GM21717 (cell line): ENCODE results near the gene TRPT1.

Source experiments
- ATAC-seq: cut with Tn5 transposase; IDR thresholded peaks from one replicate; pipeline ENCODE4 v1.9.1; 2021; ENCODE audit warnings: mild to moderate bottlenecking, moderate library complexity; ENCODE audit not compliant: unreplicated experiment

Gene TRPT1

GRCh38 chr11:64245797-64246620 lies 20.0 kb upstream of the TRPT1 start:
- ATAC-seq, result no peak

DNA sequence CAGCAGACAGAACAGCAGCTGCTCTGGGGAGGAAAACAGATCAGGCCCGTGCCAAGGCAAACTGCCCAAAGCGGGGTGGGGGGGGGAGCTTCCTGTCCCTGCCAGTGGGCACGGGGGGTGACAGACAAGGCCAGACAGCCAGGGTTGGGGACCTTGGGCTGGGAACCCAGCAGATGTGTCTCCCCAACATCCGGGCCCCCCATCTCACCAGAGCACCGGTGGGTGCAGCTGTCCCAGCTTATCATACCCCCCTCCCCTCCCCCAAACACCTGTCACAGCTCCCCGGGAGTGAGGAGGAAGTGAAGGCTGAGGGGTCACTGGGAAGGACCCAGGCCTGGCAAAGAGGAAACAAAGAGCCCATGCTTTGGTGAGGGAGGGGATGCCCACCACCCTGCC lies 19.4 kb upstream of the TRPT1 start:
- ATAC-seq, result no peak

DNA sequence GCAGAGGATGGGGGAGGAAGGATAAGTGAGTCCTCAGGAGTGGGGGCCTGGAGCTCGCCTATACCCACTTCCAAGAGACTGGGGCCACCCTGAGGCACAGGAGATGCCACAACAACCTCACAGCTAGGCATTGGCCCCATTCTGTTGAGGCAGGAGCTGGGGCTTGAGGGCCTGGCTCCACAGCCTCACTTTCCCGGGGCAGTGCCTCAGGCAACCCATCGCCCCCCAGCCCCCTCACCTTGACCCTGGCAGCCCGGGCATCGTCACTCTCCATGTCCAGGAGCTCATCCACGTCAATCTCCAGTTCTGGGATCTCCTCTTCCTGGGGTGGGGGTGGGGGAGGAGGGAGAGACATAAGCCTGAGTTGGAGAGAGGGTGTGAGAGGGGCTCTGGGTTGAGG lies 19.0 kb upstream of the TRPT1 start:
- no peak for ATAC-seq

DNA sequence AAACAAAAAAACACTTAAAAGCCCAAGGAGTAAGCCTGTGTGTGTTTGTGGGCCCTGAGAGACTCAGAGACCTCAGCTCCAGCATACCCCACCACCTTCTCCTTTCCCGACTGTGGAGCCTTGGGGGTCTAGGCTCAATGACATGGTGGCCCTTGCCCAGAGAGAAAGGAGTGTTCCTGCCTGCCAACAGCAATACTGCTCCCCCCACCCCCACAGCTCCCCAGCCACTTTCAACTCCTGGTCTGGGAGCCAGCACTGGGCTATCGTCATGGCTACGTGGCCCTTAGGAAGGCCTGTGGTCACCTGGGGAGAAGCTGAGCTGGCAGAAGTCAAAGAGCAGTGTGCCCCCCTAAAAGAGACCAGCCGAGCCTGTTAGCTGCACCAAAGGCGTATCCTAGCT lies 18.1 kb upstream of the TRPT1 start:
- no peak for ATAC-seq

DNA sequence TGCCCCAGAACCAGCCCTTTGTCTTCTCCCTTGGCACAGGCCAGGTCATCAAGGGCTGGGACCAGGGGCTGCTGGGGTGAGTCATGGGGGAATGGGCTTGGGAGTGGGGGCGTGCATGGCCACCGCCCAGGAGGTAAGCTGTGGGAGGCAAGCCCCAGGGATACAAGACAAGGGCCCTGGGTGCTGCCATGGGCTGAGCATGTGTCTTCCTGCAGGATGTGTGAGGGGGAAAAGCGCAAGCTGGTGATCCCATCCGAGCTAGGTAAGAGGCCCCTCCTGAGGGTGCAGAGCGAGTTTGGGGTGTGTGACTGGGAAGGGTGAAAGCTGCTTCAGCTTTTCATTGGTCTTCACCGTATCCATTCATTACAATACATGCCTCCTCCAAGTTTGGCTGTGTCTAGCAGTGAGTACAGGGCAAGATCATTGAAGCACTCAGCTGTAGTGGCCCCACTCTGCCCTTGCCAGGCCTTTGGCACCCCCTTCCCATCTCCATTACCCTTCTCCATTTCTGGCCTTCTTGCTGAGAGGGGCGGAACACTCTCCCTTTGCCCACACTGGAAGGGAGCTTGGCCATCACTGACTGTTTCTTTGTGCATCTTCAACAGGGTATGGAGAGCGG lies 17.4 kb upstream of the TRPT1 start:
- ATAC-seq, result no peak

- ATAC-seq, result peak; percentile 44
These were observed 15.7 kb upstream of the TRPT1 start for GRCh38 chr11:64241491-64242374.

GRCh38 chr11:64241241-64241490 lies 15.2 kb upstream of the TRPT1 start:
- ATAC-seq, result peak; percentile 49

DNA sequence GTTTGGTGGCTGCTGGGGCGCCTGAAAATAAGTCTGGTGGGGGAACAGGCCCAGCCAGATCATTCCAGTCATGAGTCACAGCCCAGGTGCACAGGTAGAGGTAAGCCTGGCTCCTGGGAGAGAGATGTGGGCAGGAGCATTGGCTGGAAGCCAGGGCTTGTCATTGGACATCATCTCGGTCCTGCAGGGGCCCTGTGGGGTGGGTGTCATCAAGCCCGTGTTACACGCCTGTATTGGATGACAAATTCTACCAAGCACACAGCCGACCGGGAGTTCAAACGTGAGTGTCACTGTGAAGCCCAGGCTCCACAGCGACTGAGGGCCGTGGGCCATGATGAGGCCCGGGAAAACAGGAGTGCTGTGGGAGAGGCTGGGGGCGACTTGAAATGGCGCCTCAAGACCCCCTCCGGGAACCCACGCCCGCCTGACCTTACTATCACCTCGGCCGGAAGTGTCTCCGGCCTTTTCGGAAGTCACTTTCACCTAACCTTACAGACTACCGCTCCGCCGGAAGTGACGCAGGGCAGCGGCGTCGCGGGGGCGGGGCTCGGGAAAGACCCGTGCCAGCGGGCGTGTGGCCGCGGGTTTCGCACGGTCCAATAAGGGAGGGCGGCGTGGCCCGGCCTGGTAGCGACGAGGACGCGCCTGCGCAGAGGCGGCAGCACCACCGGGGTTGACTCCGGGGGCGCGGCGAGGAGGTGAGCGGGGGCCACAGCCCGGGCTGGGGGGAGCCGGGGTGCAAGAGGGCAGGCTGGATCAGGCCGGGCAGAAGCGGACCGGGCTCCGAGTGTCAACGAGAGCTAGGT lies 14.7 kb upstream of the TRPT1 start, which contains the start of gene FKBP2:
Gene FKBP2 (plus strand): TSS at position 661 of the 806 bp plus-strand sequence. CDS start 1,293 bp downstream, outside the sequence.
- ATAC-seq, result peak; percentile 33

DNA sequence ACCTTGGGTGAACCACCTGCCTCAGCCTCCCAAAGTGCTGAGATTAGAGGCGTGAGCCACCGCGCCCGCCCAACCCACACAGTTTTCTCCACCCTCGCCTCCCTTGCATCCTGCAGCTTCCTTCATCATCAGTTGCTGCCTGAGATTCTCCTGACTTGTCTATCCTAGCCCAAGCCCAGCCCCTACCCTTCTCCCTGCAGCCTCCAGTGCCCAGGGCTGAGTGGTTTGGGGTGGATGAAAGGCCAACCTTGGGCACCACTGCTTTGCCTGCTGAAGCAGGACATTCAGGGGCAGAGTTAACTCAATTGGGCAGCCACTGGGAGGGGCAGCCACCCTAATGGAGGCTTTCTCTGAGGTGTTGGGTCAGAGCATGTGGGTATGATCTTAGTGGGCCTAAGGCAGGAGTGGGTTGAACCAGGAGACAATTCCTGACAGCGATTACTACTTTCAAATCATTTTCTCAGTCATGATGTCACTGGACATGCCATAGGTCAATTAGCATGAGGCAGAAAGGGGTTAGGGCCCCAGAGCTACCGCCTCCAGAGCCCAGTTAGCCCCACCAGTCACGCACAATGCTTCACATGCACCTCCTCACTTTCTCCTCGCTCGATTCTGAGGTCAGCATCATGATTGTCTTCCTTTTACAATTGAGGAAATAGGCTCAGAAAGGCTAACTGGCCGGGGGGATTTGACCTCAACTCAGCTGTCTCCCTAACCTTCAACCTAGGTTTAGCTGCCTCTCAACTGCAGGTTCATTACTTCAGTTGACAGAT lies 13.9 kb upstream of the TRPT1 start:
- ATAC-seq, result no peak

GRCh38 chr11:64238999-64239398 lies 13.0 kb upstream of the TRPT1 start:
- ATAC-seq, result no peak

DNA sequence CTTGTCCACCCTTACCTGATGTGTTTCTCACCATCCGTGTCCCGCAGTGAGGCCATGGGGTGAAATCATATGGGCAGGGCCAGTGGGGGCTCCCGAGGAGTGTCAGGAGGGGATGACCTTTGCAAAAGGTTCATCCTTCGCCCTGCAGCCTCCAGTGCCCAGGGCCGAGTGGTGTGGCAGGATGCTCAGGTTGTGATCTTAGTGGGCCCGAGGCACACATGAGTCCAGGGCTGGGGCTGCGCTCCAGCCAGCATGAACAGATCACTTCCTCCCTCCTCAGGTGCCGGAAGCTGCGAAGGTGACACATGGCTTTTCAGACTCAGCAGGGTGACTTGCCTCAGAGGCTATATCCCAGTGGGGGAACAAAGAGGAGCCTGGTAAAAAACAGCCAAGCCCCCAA lies 12.1 kb upstream of the TRPT1 start:
- ATAC-seq, result no peak

DNA sequence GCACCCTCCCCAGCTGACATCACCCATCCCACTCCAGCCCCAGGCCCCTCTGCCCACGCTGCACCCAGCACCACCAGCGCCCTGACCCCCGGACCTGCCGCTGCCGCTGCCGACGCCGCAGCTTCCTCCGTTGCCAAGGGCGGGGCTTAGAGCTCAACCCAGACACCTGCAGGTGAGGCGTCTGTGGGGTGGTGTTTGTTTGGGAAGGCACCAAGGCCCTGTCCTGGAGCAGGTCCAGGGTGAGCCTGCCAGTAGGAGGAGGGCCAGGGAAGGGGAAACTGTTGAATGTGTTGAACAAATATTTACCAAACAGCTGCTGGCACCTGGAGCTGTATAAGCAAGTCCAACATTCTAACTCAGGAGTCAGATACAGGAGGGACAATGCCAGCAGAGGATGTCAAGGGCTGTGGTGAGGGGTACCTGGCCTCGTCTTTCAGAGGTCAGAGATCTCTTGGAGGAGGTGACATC lies 11.5 kb upstream of the TRPT1 start:
- no peak for ATAC-seq

- ATAC-seq, result no peak
These were observed 9.6 kb upstream of the TRPT1 start for GRCh38 chr11:64235437-64236161.

- ATAC-seq, result no peak
These were observed 8.8 kb upstream of the TRPT1 start for GRCh38 chr11:64234647-64235379.

- no peak for ATAC-seq
These were observed 8.1 kb upstream of the TRPT1 start, which contains the start of gene VEGFB for GRCh38 chr11:64233913-64234586. Gene VEGFB, plus strand, starts transcription at chr11:64234584. Its CDS starts 250 bp downstream, at chr11:64234834.

GRCh38 chr11:64232967-64233315 lies 7.0 kb upstream of the TRPT1 start:
- ATAC-seq, result no peak

DNA sequence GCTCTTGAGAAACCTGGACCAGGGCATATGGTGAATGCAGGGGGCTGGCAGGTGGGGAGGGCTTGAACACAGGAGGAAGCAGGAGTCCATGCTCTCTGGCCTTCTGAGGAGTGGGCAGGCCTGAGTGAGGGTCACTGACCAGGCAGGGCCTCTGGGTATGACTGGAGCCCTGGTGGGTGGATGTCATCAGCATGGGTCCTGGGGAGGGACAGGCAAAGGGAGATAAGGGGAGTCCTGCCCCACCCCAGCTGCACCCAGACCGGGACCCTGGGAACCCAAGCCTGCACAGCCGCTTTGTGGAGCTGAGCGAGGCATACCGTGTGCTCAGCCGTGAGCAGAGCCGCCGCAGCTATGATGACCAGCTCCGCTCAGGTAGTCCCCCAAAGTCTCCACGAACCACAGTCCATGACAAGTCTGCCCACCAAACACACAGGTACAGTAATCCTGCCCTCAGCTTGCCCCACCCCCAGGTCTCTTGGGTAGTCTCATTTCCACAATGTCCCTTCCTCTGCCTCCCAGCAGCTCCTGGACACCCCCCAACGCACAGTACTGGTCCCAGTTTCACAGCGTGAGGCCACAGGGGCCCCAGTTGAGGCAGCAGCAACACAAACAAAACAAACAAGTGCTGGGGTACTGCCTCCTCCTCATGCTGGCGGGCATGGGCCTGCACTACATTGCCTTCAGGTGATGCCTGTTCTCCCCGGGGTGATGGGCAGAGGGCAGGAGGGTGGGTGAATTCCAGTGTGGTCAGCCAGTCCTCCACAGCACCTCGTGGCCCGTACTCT lies 6.4 kb upstream of the TRPT1 start:
- no peak for ATAC-seq
